RWPE2 (cell line): ENCODE data around the gene KCNJ12.
"Not testable (repeated sequence)": the region's sequence is repeated elsewhere in the genome, so short reads cannot be mapped to it uniquely, and the experiment has no call there.

ENCODE experiments used
- ATAC-seq: fragments of 200-7000 bp; cut with Tn5 transposase; 3 replicates; pipeline ENCODE4 v1.9.1; 2021; ENCODE audit warnings: low read depth
- DNase-seq: peaks from one replicate; pipeline ENCODE4 v3.0.0-alpha.2; 2020; ENCODE audit warnings: low spot score
- H3K27ac ChIP-seq: fragments of 450-650 bp; 2 replicates; pipeline ENCODE4 v1.5.1; 2017; ENCODE audit warnings: mild to moderate bottlenecking; ENCODE audit not compliant: poor library complexity, severe bottlenecking
- H3K27me3 ChIP-seq: fragments of 250-450 bp; sonication (Bioruptor Pico); 2 replicates; pipeline ENCODE4 v1.5.1; 2021; ENCODE audit warnings: mild to moderate bottlenecking, moderate library complexity; ENCODE audit not compliant: insufficient read depth, poor library complexity, severe bottlenecking
- H3K36me3 ChIP-seq: fragments of 250-450 bp; sonication (Bioruptor Pico); 2 replicates; pipeline ENCODE4 v1.5.1; 2020; ENCODE audit warnings: low read depth, mild to moderate bottlenecking, moderate library complexity
- H3K4me1 ChIP-seq: fragments of 250-450 bp; sonication (Bioruptor Pico); 2 replicates; pipeline ENCODE4 v1.5.1; 2021; ENCODE audit warnings: mild to moderate bottlenecking, moderate library complexity; ENCODE audit not compliant: insufficient read depth, poor library complexity, severe bottlenecking
- H3K4me3 ChIP-seq: fragments of 250-450 bp; sonication (Bioruptor Pico); 2 replicates; pipeline ENCODE4 v1.5.1; 2021; ENCODE audit warnings: mild to moderate bottlenecking, moderate library complexity; ENCODE audit not compliant: severe bottlenecking
- H3K9me3 ChIP-seq: fragments of 250-450 bp; sonication (Bioruptor Pico); 2 replicates; pipeline ENCODE4 v1.5.1; 2021; ENCODE audit warnings: mild to moderate bottlenecking, moderate library complexity; ENCODE audit not compliant: severe bottlenecking

Gene KCNJ12

GRCh38 chr17:21429921-21430628, 53.9 kb downstream of the KCNJ12 start:
- not testable (repeated sequence) for H3K27me3 ChIP-seq, H3K4me3 ChIP-seq, DNase-seq, H3K36me3 ChIP-seq, H3K9me3 ChIP-seq, H3K4me1 ChIP-seq
- ATAC-seq, result peak; percentile 84
- peak overlapping the region; percentile 33 for H3K27ac ChIP-seq

GRCh38 chr17:21433971-21434370, 57.8 kb downstream of the KCNJ12 start:
- not testable (repeated sequence) for H3K4me1 ChIP-seq, H3K36me3 ChIP-seq, H3K4me3 ChIP-seq, ATAC-seq, H3K9me3 ChIP-seq, DNase-seq, H3K27ac ChIP-seq, H3K27me3 ChIP-seq

GRCh38 chr17:21434976-21435375, 58.8 kb downstream of the KCNJ12 start:
- not testable (repeated sequence) for H3K9me3 ChIP-seq, H3K36me3 ChIP-seq, H3K4me3 ChIP-seq, H3K27me3 ChIP-seq, ATAC-seq, DNase-seq, H3K27ac ChIP-seq, H3K4me1 ChIP-seq

GRCh38 chr17:21436481-21436880, 60.3 kb downstream of the KCNJ12 start:
- ATAC-seq, H3K27me3 ChIP-seq, H3K4me3 ChIP-seq, H3K9me3 ChIP-seq, H3K27ac ChIP-seq, H3K4me1 ChIP-seq, H3K36me3 ChIP-seq, DNase-seq: not testable (repeated sequence)

- not testable (repeated sequence) for DNase-seq, H3K4me1 ChIP-seq, ATAC-seq
These were observed 61.0 kb downstream of the KCNJ12 start for GRCh38 chr17:21436883-21437836.

GRCh38 chr17:21438316-21439014, 62.3 kb downstream of the KCNJ12 start:
- H3K4me3 ChIP-seq, result not testable (repeated sequence)

More at GRCh38 chr17:21436883-21437836, 61.0 kb downstream of the KCNJ12 start:
- H3K27me3 ChIP-seq, H3K36me3 ChIP-seq, H3K27ac ChIP-seq, H3K9me3 ChIP-seq, H3K4me3 ChIP-seq: not testable (repeated sequence)

GRCh38 chr17:21439015-21439336, 62.8 kb downstream of the KCNJ12 start:
- DNase-seq, ATAC-seq, H3K36me3 ChIP-seq, H3K4me1 ChIP-seq, H3K27me3 ChIP-seq, H3K9me3 ChIP-seq, H3K4me3 ChIP-seq, H3K27ac ChIP-seq: not testable (repeated sequence)

More at GRCh38 chr17:21438316-21439014, 62.3 kb downstream of the KCNJ12 start:
- H3K27ac ChIP-seq, DNase-seq, ATAC-seq, H3K27me3 ChIP-seq, H3K9me3 ChIP-seq, H3K4me1 ChIP-seq, H3K36me3 ChIP-seq: not testable (repeated sequence)
